Ascending aorta (tissue), 2 donors: Measurements from ENCODE around the gene SYNGR3. TPM values are rescaled to one million over a fixed set of nuclear protein-coding genes. Genes with fewer than 3 reads are reported as not detected.

Source experiments
- DNase-seq, 2 donors: peaks; one replicate each; pipeline ENCODE4 v3.0.0-alpha.2; 2019; ENCODE audit warnings: low spot score in 2 of 2
- H3K27ac ChIP-seq, 2 donors: fragments of 200-600 bp; sonication (generic); one replicate each; pipeline ENCODE4 v1.5.1; 2016 to 2017; ENCODE audit warnings: mild to moderate bottlenecking in 1 of 2
- H3K27me3 ChIP-seq: fragments of 200-600 bp; sonication (generic); one replicate; pipeline ENCODE4 v1.5.1; 2017
- H3K36me3 ChIP-seq, 2 donors: fragments of 200-600 bp; sonication (generic); one replicate each; pipeline ENCODE4 v1.5.1; 2016
- H3K4me1 ChIP-seq, 2 donors: fragments of 200-600 bp; sonication (generic); one replicate each; pipeline ENCODE4 v1.5.1; 2016 to 2017; ENCODE audit warnings: mild to moderate bottlenecking in 1 of 2
- H3K4me3 ChIP-seq, 2 donors: fragments of 200-600 bp; sonication (generic); one replicate each; pipeline ENCODE4 v1.5.1; 2016 to 2017; ENCODE audit warnings: mild to moderate bottlenecking in 1 of 2
- H3K9me3 ChIP-seq, 2 donors: fragments of 200-600 bp; sonication (generic); one replicate each; pipeline ENCODE4 v1.5.1; 2016
- CTCF ChIP-seq, 3 experiments: fragments of 200-600 bp in 2 of 3; fragments of 450-650 bp in 1 of 3; sonication (generic) in 2 of 3; IDR thresholded peaks; one replicate each; pipeline ENCODE4 v1.5.1; 2016 to 2019; ENCODE audit warnings: antibody characterized with exemption in 3 of 3, mild to moderate bottlenecking in 1 of 3, moderate library complexity in 1 of 3
- intact Hi-C: fragments of 100-400 bp; cut with DNase I; formaldehyde crosslinking; loops from one replicate; pipeline ENCODE4 v1.15.1; 2023
- total RNA-seq: library from RNA; depleted of rRNA; stranded (reverse); fragments of >200 nt; gene quantifications from one replicate; pipeline ENCODE4 v1.1.0, GENCODE V29; 2016

Gene SYNGR3
- total RNA-seq, 1 donor from 2014 or later, result 0.32 TPM

- H3K4me1 ChIP-seq, result peaks cover 10 to 11% of the 10 kb centered on the region in 2 donors
- DNase-seq, result peak; percentile 99 to 100
- H3K9me3 ChIP-seq, result no peaks in the 10 kb centered on the region
- H3K27me3 ChIP-seq, result no peaks in the 10 kb centered on the region
- TF ChIP-seq CTCF (IDR thresholded peaks at IDR 0.05), result no peak
- H3K4me3 ChIP-seq, result peak within 1 kb of the TSS; percentile 70 to 92
- peak within 1 kb of the TSS; percentile 78 to 81 for H3K27ac ChIP-seq
- peaks cover 29 to 31% of the 10 kb centered on the region in 2 donors for H3K36me3 ChIP-seq
- intact Hi-C loops, result loop anchor here (1.0 to 2.0 kb wide), 3 partner anchors 14 to 116 kb away; partner anchors contain the start of genes FAHD1 and NDUFB10
Observed at GRCh38 chr16:1942810-1943726, 46.7 kb upstream of the SYNGR3 start, which contains the start of gene MSRB1. Gene MSRB1, minus strand, starts transcription at chr16:1943199. Its CDS starts 43 bp downstream, at chr16:1943156.

- peaks cover 13 to 14% of the 10 kb centered on the region in 2 donors for H3K36me3 ChIP-seq
- no peaks in the 10 kb centered on the region for H3K9me3 ChIP-seq
- no peak overlapping the region for H3K27ac ChIP-seq
- no peak for TF ChIP-seq CTCF (IDR thresholded peaks at IDR 0.05)
- no peak for DNase-seq
- H3K27me3 ChIP-seq, result no peaks in the 10 kb centered on the region
- intact Hi-C loops, result no loop called here
- no peak overlapping the region for H3K4me3 ChIP-seq
- H3K4me1 ChIP-seq, result peaks cover 10 to 11% of the 10 kb centered on the region in 2 donors
Observed at GRCh38 chr16:1944612-1945199, 45.1 kb upstream of the SYNGR3 start.

GRCh38 chr16:1945559-1946391 lies 44.0 kb upstream of the SYNGR3 start:
- Histone ChIP-seq H3K9me3 (no peaks in the 10 kb centered on the region), H3K36me3 (peaks cover 2 to 5% of the 10 kb centered on the region in 2 donors), H3K4me3 (no peak overlapping the region), H3K4me1 (peaks cover 10 to 11% of the 10 kb centered on the region in 2 donors), H3K27ac (no peak overlapping the region), H3K27me3 (no peaks in the 10 kb centered on the region)
- intact Hi-C loops, result no loop called here
- no peak for DNase-seq
- TF ChIP-seq CTCF (IDR thresholded peaks at IDR 0.05), result no peak

- no peak overlapping the region for H3K4me3 ChIP-seq
- DNase-seq, result no peak
- no peaks in the 10 kb centered on the region for H3K9me3 ChIP-seq
- H3K27me3 ChIP-seq, result no peaks in the 10 kb centered on the region
- no peak for TF ChIP-seq CTCF (IDR thresholded peaks at IDR 0.05)
- H3K27ac ChIP-seq, result no peak overlapping the region
- no peaks in the 10 kb centered on the region for H3K36me3 ChIP-seq
- intact Hi-C loops, result no loop called here
- peaks cover 7 to 9% of the 10 kb centered on the region in 2 donors for H3K4me1 ChIP-seq
Observed at GRCh38 chr16:1946495-1947368, 43.0 kb upstream of the SYNGR3 start.

- no peaks in the 10 kb centered on the region for H3K9me3 ChIP-seq
- no peak overlapping the region for H3K27ac ChIP-seq
- no peaks in the 10 kb centered on the region for H3K36me3 ChIP-seq
- no peak for TF ChIP-seq CTCF (IDR thresholded peaks at IDR 0.05)
- DNase-seq, result no peak
- H3K4me1 ChIP-seq, result peaks cover 2 to 3% of the 10 kb centered on the region in 2 donors
- intact Hi-C loops, result no loop called here
- no peak overlapping the region for H3K4me3 ChIP-seq
- no peaks in the 10 kb centered on the region for H3K27me3 ChIP-seq
Observed at GRCh38 chr16:1947369-1947670, 42.5 kb upstream of the SYNGR3 start.
